WERI-Rb-1 (cell line): Measurements from ENCODE around the gene ATAD2B.
A peak's percentile ranks its signal among the peaks of the same experiment; 100 is the strongest.

ENCODE experiments used
- DNase-seq: peaks from one replicate; pipeline ENCODE4 v3.0.0-alpha.2; 2020
- H3K27ac ChIP-seq: fragments of 250-450 bp; sonication (Bioruptor Pico); 2 replicates; pipeline ENCODE4 v1.5.1; 2020; ENCODE audit warnings: mild to moderate bottlenecking, moderate library complexity
- H3K27me3 ChIP-seq: fragments of 250-450 bp; sonication (Bioruptor Pico); 2 replicates; pipeline ENCODE4 v1.5.1; 2021; ENCODE audit warnings: mild to moderate bottlenecking, low read depth, moderate library complexity; ENCODE audit not compliant: insufficient read depth, severe bottlenecking
- H3K36me3 ChIP-seq: fragments of 250-450 bp; sonication (Bioruptor Pico); 2 replicates; pipeline ENCODE4 v1.5.1; 2020; ENCODE audit warnings: mild to moderate bottlenecking, moderate library complexity
- H3K4me3 ChIP-seq: 2 replicates; pipeline ENCODE4 v1.5.1; 2011; ENCODE audit warnings: low read depth, mild to moderate bottlenecking, control low read depth, low read length
- H3K9me3 ChIP-seq: fragments of 250-450 bp; sonication (Bioruptor Pico); 2 replicates; pipeline ENCODE4 v1.5.1; 2021; ENCODE audit warnings: mild to moderate bottlenecking, moderate library complexity; ENCODE audit not compliant: severe bottlenecking
- CTCF ChIP-seq: IDR thresholded peaks from 2 replicates; pipeline ENCODE4 v1.5.1; 2011; ENCODE audit warnings: low read depth, mild to moderate bottlenecking, control low read depth, inconsistent platforms, low read length

Gene ATAD2B

GRCh38 chr2:23699580-23699925, 227.4 kb downstream of the ATAD2B start:
- Histone ChIP-seq H3K4me3 (no peak overlapping the region), H3K27ac (no peak overlapping the region), H3K9me3 (no peaks in the 10 kb centered on the region), H3K36me3 (peaks cover 55% of the 10 kb centered on the region), H3K27me3 (no peaks in the 10 kb centered on the region)
- TF ChIP-seq CTCF: no peak
- peak; percentile 3 for DNase-seq

DNA sequence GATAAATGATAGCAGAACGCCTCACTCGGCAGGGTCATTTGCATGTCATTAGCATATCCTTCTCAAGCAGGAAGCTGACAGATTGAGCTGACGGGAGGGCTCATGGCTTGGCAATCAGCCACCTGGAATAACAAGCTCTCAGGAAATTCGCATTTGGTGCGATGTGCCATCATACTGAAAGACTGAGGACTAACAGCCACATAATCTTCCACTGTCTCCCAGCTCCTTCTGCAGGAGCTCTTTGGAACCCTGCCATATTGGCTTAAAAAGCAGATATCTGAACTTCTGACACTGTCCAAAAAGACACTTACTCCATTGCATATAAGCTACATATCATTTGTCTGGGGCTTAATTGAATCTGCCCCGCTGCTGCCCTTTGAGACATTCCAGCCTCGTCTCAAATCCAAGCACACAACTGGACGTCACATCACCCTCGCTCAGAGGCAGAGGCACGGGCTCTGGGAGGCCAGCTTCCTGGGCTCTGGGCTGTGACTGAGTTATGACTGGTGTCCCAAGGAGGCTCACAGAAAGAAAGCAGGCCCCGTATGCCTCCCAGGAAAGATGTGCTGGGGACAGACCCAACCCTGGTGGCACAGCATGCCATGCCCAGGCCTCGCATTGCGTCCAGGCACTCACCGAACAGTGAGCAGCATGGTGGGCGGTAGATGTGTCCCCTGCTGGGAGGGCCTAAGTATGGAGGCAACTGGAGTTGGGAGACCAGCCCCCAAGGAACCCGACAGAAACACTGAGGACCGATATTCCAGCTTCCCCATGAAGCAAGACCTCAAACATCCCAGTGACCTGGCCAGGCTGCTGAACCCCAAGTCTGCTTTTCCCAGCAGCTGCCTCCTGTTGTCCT, 228.0 kb downstream of the ATAD2B start:
- no peaks in the 10 kb centered on the region for H3K9me3 ChIP-seq
- TF ChIP-seq CTCF: no peak
- peaks cover 56% of the 10 kb centered on the region for H3K36me3 ChIP-seq
- H3K27ac ChIP-seq: no peak overlapping the region
- no peak overlapping the region for H3K4me3 ChIP-seq
- no peaks in the 10 kb centered on the region for H3K27me3 ChIP-seq
- peak; percentile 6 for DNase-seq
